COLO829 (cell line): ENCODE results near the gene DDX23.
"Not testable (repeated sequence)": the region's sequence is repeated elsewhere in the genome, so short reads cannot be mapped to it uniquely, and the experiment has no call there.

Experiments used
- DNase-seq: peaks from one replicate; pipeline ENCODE4 v3.0.0; 2012; ENCODE audit warnings: low spot score

DDX23 gene

GRCh38 chr12:48862760-48863159 lies 10.8 kb upstream of the DDX23 start:
- no peak for DNase-seq

- DNase-seq, result no peak
Measured at GRCh38 chr12:48861111-48861510, 9.1 kb upstream of the DDX23 start.

GRCh38 chr12:48860236-48860635 lies 8.3 kb upstream of the DDX23 start:
- DNase-seq, result not testable (repeated sequence)

GRCh38 chr12:48859607-48860006 lies 7.6 kb upstream of the DDX23 start:
- DNase-seq, result no peak

- DNase-seq, result no peak
Measured at GRCh38 chr12:48858043-48858442, 6.1 kb upstream of the DDX23 start.

- DNase-seq, result no peak
Measured at GRCh38 chr12:48857278-48857994, 5.5 kb upstream of the DDX23 start.

- no peak for DNase-seq
Measured at GRCh38 chr12:48856379-48856778, 4.4 kb upstream of the DDX23 start.

GRCh38 chr12:48854932-48855331 lies 3.0 kb upstream of the DDX23 start:
- DNase-seq, result not testable (repeated sequence)

GRCh38 chr12:48854488-48854887 lies 2.5 kb upstream of the DDX23 start:
- no peak for DNase-seq

- DNase-seq, result peak; percentile 90
Measured at GRCh38 chr12:48852734-48853688, 1.0 kb upstream of the DDX23 start.

GRCh38 chr12:48842021-48842420 lies 9.9 kb downstream of the DDX23 start:
- not testable (repeated sequence) for DNase-seq

- DNase-seq, result no peak
Measured at GRCh38 chr12:48838048-48838447, 13.9 kb downstream of the DDX23 start.

- no peak for DNase-seq
Measured at GRCh38 chr12:48832321-48833060, 19.5 kb downstream of the DDX23 start.

GRCh38 chr12:48831257-48831656 lies 20.7 kb downstream of the DDX23 start:
- DNase-seq, result no peak

- DNase-seq, result no peak
Measured at GRCh38 chr12:48828841-48829575, 23.0 kb downstream of the DDX23 start.

GRCh38 chr12:48828293-48828692 lies 23.7 kb downstream of the DDX23 start:
- DNase-seq, result no peak

- DNase-seq, result no peak
Measured at GRCh38 chr12:48827513-48828096, 24.4 kb downstream of the DDX23 start.

GRCh38 chr12:48827026-48827425 lies 24.9 kb downstream of the DDX23 start:
- no peak for DNase-seq

GRCh38 chr12:48826209-48826855 lies 25.6 kb downstream of the DDX23 start:
- no peak for DNase-seq

GRCh38 chr12:48824905-48825304 lies 27.1 kb downstream of the DDX23 start:
- no peak for DNase-seq

GRCh38 chr12:48824112-48824511 lies 27.9 kb downstream of the DDX23 start:
- DNase-seq, result no peak
